Activated T-cell treated with anti-CD3 and anti-CD28 coated beads for 4 hours (primary cell): ENCODE data around the gene PRKAG2.

Experiments
- DNase-seq: peaks from one replicate; pipeline ENCODE4 v3.0.0-alpha.2; 2020

The PRKAG2 gene

DNA sequence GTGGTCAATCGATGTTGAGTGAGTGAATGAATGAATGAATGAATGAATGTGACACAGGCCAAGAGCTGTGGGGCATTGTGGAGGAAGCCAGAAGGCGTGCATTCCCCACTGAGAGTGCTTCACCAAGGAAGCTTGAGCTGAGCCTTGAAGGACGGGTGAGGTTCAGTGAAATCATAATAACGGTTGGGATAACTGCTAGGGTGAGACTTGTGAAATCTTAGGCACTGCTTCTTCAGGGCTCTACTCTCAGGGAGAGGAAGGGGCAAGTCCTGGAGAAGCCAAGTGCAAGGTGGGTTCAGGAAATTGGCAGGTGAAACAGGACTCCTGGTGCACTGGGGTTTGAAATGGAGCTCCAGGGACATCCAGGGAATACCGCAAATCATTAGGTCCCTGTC is 23.7 kb upstream of the PRKAG2 start:
- DNase-seq: no peak

DNA sequence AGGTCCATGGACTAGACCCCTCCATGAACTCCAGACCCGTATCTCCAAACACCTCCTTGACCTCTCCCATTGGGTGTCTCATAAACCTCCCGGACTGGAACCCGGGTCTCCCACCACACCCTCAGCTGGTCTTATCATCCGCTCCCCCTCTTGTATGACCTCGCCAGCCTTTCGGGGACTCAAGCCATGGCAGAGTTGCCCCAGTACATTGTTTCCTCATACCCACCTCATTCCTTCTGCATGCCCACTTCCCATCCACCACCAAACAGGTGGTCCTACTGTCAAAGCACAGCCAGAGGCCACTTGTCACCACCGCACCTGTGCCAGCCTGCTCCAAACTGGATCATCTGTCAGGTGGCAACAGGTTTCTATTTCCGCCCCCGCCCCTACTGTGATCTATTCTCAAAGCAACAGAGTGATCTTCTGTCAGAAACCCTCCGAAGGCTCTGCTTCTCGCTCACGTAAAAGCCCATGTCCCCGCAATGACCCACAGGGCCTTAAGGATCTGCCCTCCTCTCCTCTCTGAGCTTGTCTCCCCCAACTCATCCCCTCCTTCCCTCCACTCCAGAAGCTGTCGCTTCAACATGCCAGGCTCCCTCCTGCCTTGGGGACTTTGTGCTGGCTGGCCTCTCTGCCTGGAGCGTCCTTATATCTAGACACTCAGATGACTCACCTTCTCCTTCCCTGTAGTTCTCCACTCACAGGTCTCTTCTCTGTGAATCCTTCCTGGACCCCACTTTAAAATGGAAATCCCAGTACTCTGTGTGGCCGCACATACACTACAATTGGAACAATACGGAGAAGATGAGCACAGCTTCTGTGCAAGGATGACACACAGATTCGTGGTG is 22.8 kb upstream of the PRKAG2 start:
- DNase-seq: no peak

DNA sequence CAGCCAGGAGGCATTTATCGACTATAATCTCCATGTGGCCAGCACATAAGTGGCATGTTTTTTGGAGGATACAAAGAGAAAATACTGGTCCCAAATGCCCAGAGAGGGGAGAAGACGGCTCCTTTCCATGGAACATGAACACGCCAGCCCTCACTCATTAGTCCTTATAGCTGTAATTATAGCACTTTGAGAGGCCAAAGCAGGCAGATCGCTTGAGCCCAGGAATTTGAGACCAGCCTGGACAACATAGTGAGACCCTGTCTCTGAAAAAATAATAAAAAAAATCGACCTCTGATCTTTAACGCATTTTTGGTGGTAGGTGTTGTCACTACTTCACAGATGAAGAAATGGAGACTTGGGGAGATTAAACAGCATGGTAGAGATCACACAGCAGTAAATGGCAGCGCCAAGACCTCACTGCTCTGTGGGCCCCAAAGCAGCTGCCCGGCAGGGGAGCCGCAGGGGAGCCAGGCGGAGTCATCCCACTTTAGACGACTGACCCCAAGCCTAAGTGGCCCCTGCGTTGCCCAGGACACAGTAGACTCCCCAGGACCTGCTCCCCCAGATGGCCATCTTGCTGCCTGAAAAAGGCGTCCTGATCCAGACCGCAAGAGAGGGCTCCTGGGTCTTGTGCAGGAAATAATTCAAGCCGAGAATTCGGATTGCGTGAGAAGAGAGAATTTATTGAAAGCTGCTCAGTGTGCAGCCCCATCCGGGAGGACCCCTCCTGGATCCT is 21.2 kb upstream of the PRKAG2 start:
- no peak for DNase-seq

- no peak for DNase-seq
Measured at GRCh38 chr7:151897161-151897731, 20.3 kb upstream of the PRKAG2 start.

DNA sequence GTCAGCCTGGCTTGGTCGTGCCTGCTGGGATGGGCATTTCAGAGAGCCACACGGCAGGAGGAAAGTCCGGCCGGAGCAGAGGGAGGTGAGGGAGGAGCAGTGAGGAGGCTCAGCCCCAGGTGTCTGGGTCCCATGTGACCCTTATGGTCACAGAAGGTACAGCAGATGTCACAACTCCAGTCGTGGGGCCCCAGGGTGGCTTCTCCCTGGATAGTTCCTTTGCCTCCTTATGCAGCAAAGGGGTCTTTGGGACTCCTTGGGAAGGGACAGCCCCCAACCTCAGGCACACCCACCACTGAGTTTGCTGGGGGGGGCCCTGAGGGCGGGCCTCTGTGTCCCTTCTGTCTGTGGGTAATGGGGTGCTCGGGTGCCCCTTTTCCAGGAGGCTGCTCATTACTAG is 19.6 kb upstream of the PRKAG2 start:
- no peak for DNase-seq

DNA sequence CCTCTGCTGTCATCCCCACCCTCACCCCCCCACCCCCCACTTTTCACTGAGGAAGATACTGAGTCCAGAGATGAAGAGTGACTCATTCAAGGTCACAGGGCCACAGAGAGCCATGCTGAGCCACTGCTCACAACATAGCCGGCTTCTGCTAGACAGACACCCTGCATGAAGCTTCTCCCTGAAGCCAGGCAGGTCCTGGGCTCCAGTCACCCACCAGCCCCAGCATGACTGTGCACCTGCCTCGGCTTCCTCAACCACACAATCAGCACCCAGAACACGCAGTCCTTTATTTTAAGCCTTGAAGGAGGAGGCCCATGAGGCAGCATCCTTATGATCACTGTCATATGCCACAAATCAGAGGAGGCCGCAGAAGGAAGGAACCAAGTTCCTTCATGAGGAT is 19.2 kb upstream of the PRKAG2 start:
- no peak for DNase-seq

DNA sequence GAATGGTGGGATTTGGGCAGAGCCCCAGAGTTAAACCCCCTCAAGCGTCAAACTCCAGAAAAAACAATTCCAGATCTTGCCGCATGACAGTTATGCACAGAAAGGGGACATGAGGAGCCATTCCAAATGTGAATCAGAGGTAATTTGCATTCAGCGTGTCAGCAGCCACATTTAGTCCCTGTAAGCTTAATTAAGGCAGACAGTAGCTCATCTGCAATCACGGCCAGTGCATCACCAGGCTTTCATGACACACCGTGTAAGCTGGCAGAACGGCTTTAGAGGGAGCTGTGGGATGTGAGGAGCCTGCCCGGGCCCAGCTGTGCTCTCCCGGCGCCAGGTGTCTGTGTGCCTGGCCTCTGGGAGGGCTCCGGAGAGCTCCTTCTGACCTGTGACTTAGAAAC is 18.7 kb upstream of the PRKAG2 start:
- no peak for DNase-seq

- DNase-seq: no peak
Measured at GRCh38 chr7:151895008-151895630, 18.2 kb upstream of the PRKAG2 start.

GRCh38 chr7:151894111-151895007 is 17.4 kb upstream of the PRKAG2 start:
- no peak for DNase-seq

GRCh38 chr7:151893405-151893923 is 16.5 kb upstream of the PRKAG2 start:
- no peak for DNase-seq

DNA sequence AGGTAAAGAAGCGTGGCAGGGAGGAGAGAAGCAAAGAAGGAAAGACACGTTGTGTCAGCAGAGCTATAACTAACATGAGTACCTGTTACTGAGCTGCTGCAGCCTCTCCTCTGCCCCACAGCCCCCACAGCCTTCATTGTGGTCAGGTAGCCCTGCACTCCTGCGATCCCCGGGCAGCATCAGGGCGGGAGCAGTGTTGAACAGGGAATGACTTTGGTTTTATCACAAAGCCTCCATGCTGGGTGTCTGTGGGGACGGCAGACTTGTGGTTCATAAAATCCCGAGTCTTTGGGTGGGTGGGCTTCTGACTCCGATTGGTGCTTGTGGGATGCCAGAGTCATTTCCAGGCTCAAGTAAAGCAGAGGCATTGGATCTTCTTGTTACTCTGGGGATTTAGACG is 14.8 kb upstream of the PRKAG2 start:
- DNase-seq: no peak

DNA sequence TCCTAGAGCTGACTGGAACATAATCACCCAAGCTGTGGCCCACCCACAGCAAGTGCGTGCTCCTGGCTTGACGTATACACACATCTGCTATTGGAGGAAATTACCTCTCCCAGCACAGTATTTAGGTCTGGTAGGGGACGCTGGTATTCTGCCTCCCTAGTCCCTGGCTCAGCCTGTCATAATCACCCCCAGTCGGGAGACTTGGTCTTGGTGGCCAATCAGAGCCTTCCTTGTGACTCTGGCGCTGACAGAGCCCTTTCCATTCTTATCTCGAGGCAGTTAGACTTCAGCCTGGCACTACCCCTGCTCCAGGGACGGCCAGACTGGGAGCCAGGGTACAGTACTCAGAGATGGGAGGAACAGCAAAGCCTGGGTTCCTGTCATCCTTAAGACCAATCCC is 14.3 kb upstream of the PRKAG2 start:
- no peak for DNase-seq

DNA sequence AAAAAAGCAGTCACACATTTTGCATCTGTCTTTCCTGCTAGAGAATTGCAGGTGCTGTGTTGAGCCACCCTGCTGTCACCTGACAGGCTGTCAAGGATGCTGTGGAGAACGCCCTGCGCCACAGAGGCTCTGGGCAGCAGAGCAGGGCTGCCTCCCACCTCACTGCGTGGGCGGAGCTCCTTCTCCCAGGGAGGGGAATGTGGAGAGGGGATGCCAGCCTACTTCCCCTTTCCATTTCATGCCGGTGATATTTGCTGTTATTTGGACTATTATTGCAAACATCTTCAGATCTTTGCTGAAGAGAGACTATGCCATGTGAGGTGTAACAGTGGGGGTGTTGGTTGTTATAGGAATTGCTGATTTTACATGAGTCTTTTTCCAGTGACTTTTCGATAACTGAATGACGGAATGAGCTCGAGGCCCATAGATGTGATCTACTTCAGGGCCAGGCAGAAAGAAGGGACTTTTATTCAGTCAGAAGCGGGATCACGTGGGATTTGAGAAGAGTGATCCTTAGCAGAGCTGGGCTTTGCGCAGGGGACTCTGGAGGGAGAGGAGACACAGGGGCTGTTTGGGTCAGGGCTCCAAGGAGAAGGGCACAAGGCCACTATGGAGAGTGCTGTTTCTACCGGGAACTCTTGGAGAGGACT is 13.6 kb upstream of the PRKAG2 start:
- no peak for DNase-seq

DNA sequence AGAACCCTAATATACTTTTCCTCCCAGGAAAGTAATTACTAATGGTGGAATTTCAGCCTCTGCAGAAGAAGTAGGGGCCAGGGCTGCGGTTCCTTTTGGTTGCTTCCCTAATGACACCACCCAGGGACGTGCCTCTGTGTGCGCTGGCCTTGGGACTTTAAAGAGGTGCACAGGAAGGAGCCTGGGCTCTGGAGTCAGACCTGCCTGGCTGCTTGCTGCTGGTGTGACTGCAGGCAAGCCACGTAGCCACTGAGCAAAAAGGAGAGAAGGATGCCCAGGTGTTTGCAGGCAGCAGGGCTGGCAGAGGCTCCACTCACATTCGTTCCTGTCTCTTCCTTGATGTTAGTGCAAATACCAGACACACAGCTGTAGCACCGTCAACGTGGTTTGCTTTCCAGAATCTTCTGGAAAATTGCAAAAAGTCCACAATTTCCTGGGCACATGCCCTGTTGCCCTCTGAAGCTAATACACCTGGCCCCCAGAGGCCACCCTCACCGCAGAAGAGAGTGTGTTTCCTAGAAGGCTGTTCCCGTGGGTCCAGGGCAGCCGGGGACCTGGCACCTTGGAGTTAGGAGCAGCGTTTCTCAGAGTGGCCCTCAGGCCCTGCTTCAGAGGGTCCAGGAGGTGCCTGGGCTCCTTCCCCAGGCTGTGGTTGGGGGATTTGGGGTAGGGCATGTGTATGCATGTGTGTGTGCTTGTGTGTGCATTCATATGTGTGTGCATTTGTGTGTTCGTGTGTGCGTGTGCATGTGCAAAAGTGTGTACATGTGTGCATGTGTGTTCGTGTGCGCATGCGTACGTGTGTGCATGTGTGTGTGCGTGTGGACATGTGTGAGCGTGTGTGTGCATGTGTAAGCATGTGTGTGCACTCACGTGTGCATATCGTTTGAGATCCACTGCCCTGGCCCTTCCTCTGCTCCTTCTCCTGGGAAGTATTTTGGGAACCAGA is 12.8 kb upstream of the PRKAG2 start:
- DNase-seq: no peak

GRCh38 chr7:151888079-151889067 is 11.5 kb upstream of the PRKAG2 start:
- no peak for DNase-seq

GRCh38 chr7:151886783-151887182 is 9.9 kb upstream of the PRKAG2 start:
- DNase-seq: no peak

DNA sequence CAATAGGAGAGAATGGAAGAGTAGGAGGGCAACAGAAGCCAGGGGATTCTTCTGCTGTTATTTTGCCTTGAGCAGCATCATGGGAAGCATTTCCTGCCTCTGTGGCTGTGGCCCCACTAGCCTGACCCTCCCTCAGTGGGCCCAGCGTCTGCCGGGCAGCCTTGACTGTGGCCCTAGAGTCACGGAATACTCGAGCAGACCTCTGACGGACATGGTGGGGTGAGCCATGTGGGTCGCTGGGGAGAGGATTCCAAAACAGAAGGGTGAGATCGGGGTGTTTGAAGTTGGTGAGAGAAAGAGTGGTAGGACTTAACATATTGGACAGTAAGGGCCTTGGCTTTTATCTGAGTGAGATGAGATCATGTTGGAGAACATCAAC is 8.3 kb upstream of the PRKAG2 start:
- no peak for DNase-seq

DNA sequence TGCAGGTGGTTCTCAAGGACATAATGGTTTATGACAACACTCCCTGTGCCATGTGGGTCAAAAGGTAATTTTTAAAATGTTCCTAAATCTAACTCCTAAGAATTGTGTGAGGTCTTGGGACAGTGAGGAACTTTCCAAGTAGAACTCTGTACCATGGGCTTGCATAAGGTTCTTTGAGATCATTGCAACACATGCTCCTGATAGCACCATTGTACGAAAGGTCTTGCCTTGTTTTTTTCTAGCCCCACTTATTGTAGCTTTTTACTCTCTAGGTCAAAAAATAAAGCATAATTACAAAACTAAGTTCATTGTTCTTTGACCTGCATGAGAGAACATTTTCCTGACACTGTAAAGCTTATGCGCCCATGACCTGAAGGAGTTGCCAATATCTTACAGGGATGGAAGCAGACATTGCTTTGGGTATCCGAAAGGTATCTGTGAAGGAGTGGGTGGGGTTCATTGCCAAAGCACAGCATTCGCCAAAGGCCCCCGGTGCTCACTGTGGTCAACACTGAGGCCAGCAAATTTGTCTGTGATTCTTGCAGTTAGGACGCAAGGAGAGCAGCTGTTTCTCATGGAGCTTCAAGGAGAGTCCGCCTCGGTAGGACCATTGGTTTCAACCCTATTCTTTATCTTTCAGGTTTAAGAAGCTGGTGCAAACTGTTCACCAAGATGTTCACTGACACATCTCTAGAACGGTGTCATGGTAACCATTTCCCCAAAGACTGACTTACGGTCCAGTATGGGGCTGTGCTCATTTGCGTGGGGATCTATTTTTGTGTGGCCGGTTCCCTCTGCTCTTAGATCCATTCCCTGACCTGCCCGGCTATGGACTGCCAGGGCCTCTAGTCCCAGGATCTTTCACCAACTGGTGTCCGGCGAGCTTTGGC is 7.6 kb upstream of the PRKAG2 start:
- no peak for DNase-seq
